BLaER1 treated with 17β-estradiol and CSF1 and Interleukin-3, amounts not matched to agents 10 nM and 100 nM (cell line): ENCODE results near the gene KATNA1.

Source experiments
- H3K27ac ChIP-seq, 11 experiments: shearing (Covaris generic); formaldehyde crosslinking; 2 replicates each; pipeline ENCODE4 v1.8.1; 2022
- H3K27me3 ChIP-seq, 11 experiments: shearing (Covaris generic); formaldehyde crosslinking; 2 replicates each; pipeline ENCODE4 v1.8.1; 2022
- H3K36me3 ChIP-seq, 11 experiments: shearing (Covaris generic); formaldehyde crosslinking; 2 replicates each; pipeline ENCODE4 v1.8.1; 2022
- H3K4me1 ChIP-seq, 10 experiments: shearing (Covaris generic); formaldehyde crosslinking; 2 replicates each; pipeline ENCODE4 v1.8.1; 2022
- H3K4me2 ChIP-seq, 11 experiments: shearing (Covaris generic); formaldehyde crosslinking; 2 replicates each; pipeline ENCODE4 v1.8.1; 2022
- H3K4me3 ChIP-seq, 10 experiments: shearing (Covaris generic); formaldehyde crosslinking; 2 replicates each; pipeline ENCODE4 v1.8.1; 2022
- H3K9ac ChIP-seq, 11 experiments: shearing (Covaris generic); formaldehyde crosslinking; 2 replicates each; pipeline ENCODE4 v1.8.1; 2022
- H3K9me3 ChIP-seq, 11 experiments: shearing (Covaris generic); formaldehyde crosslinking; replicated peaks in 1 of 11; 2 replicates each; pipeline ENCODE4 v1.8.1; 2022
- H4K20me1 ChIP-seq, 11 experiments: shearing (Covaris generic); formaldehyde crosslinking; 2 replicates each; pipeline ENCODE4 v1.8.1; 2022
- Cebpa-rat ChIP-seq, 11 experiments: shearing (Covaris generic); IDR thresholded peaks; 2 replicates each; pipeline ENCODE4 v1.8.1; 2022

KATNA1 gene

DNA sequence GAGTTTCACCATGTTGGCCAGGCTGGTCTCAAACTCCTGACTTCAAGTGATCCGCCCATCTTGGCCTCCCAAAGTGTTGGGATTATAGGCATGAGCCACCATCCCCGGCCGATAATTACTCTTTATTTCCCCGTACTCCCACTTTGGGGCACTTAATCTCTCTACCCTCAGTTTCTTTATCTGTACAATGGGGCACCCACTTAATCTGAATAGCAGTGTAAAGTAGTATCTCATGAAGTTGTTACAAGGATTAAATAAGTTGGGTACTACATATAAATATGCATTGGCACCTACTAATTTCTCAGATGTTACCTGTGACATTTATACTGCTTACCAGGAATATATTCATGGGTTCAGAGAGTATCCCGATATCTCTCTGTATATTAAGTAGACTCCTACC, 67.2 kb downstream of the KATNA1 start:
- H3K9ac ChIP-seq = no peak overlapping the region
- H4K20me1 ChIP-seq = 0 out of 22 replicates have a peak, but pooled peaks cover 0 to 7% (median 0%) of the 10 kb centered on the region in 11 experiments
- H3K36me3 ChIP-seq = peaks cover 57 to 94% (median 78%) of the 10 kb centered on the region in 11 experiments
- H3K4me1 ChIP-seq = no peaks in the 10 kb centered on the region
- no peaks in the 10 kb centered on the region for H3K9me3 ChIP-seq
- no peaks in the 10 kb centered on the region for H3K27me3 ChIP-seq
- TF ChIP-seq Cebpa-rat (IDR thresholded peaks at IDR 0.05) = no peak
- H3K27ac ChIP-seq = no peak overlapping the region
- H3K4me3 ChIP-seq = no peak overlapping the region
- H3K4me2 ChIP-seq = no peak overlapping the region

DNA sequence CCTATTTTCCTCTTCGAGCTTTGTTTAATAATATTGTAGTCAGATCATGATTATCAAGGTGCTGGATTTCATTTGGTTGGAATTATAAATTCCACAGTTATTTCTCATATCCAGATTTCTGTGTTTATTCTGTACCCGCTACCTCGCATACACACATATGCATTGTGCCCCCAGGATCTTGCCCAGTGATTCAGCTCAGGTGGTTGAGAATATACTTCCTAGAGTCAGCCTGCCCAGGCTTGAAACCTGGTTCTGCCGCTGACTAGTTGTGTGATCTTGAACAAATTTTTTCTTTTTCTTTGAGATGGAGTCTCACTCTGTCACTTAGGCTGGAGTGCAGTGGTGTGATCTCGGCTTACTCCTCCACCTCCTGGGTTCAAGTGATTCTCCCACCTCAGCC, 67.6 kb downstream of the KATNA1 start:
- no peaks in the 10 kb centered on the region for H3K27me3 ChIP-seq
- no peak overlapping the region for H3K27ac ChIP-seq
- no peaks in the 10 kb centered on the region for H3K9me3 ChIP-seq
- no peaks in the 10 kb centered on the region for H3K4me1 ChIP-seq
- no peak overlapping the region for H3K4me3 ChIP-seq
- H3K36me3 ChIP-seq = peaks cover 57 to 94% (median 78%) of the 10 kb centered on the region in 11 experiments
- 0 out of 22 replicates have a peak, but pooled peaks cover 0 to 7% (median 0%) of the 10 kb centered on the region in 11 experiments for H4K20me1 ChIP-seq
- no peak for TF ChIP-seq Cebpa-rat (IDR thresholded peaks at IDR 0.05)
- H3K4me2 ChIP-seq = no peak overlapping the region
- no peak overlapping the region for H3K9ac ChIP-seq

DNA sequence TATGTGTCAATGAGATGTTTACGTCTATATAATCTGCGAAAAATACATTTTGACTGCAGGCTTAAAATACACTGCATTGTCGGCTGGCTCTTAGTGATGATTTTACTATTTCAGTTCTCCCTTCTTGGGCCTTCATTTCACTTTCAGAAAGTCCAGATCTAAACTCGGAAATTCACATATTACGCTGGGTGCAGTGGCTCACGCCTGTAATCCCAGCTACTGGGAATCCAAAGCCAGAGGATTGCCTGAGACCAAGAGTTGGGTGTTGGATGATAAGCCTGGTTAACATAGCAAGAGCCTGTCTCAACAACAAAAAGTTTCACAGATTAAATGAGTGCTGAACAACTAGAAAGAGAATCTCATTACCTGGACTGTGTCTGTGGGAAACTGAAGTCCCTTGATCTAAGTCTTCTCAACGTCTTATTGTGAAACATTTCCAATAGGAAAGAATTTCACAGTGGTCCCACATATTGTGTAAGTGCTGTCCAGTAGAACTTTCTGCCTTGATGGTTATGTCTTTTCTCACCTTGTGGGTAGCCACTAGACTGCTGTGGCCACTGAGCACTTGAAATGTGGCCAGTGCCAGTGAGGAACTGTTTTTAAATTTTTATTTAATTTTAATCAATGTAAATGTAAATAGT, 80.4 kb downstream of the KATNA1 start:
- Histone ChIP-seq H3K27ac (no peak overlapping the region), H3K9me3 (no peaks in the 10 kb centered on the region), H4K20me1 (peaks cover 5 to 54% (median 23%) of the 10 kb centered on the region in 11 experiments; a peak in 18 of 22 replicates), H3K27me3 (no peaks in the 10 kb centered on the region), H3K4me1 (peaks cover 8 to 24% (median 20%) of the 10 kb centered on the region in 10 experiments), H3K36me3 (peaks cover 3 to 8% (median 6%) of the 10 kb centered on the region in 11 experiments; a peak in 15 of 22 replicates), H3K4me3 (no peak overlapping the region), H3K4me2 (peak overlapping the region; percentile 78 to 98 (median 91); a peak in 16 of 22 replicates), H3K9ac (no peak overlapping the region)
- TF ChIP-seq Cebpa-rat (IDR thresholded peaks at IDR 0.05) = no peak

DNA sequence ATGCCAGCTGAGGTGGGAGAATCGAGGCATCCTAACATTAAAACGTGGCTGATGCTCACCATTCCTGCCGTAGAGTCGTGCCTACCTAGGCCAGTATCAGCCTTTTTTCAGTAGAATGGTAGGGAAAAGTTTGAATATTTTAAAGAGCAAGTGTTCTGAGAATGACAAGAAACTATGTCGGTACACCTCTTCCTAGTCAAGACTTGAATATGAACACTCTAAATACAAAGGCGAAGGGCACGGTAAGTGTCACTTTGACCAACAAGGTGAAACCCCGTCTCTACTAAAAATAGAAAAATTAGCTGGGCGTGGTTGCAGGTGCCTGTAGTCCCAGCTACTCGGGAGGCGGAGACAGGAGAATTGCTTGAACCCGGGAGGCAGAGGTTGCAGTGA, 81.3 kb downstream of the KATNA1 start:
- H3K36me3 ChIP-seq = no peaks in the 10 kb centered on the region
- H3K9me3 ChIP-seq = no peaks in the 10 kb centered on the region
- H3K27ac ChIP-seq = peak overlapping the region in 9 of 11 experiments; percentile 77 to 92 (median 88); a peak in 17 of 22 replicates
- H3K4me3 ChIP-seq = peak overlapping the region; percentile 75 to 99 (median 96)
- peak overlapping the region; percentile 78 to 98 (median 91) for H3K4me2 ChIP-seq
- no peaks in the 10 kb centered on the region for H3K27me3 ChIP-seq
- H3K9ac ChIP-seq = peak overlapping the region; percentile 87 to 95 (median 91)
- no peak for TF ChIP-seq Cebpa-rat (IDR thresholded peaks at IDR 0.05)
- peaks cover 5 to 48% (median 23%) of the 10 kb centered on the region in 11 experiments; a peak in 18 of 22 replicates for H4K20me1 ChIP-seq
- H3K4me1 ChIP-seq = peaks cover 8 to 24% (median 20%) of the 10 kb centered on the region in 10 experiments

DNA sequence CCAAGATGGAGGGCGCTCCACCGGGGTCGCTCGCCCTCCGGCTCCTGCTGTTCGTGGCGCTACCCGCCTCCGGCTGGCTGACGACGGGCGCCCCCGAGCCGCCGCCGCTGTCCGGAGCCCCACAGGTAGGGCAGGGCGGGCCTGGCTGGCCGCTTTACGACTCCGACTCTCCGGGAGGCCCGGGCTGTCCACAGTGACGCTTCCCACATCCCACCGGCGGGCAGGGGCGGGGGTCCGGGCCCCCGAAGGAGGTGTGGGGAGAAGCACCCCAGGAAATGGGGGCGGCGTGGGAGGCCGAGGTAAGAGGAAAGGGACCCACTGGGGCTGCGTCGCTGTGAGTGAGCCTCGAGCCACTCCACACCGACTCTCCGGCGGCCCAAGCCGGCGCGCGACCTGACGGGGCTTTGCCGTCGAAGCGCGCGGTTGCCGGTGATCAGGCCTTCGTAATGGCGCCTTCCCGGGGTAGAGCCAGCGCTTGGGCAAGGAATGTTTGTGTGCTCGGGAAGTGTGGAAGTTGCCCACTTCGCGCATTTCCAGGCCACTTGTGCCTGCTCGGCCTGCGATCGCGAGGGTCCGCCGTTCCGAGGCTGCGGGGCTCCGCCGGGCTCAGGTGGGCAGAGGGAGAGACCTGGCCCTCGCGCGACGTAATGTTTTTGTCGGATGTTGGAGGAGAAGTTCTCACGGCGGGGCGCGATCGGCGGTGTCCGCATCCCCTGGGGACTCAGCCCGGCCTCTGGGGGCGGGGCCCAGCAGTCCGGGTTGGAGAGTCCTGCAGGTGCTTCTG, 81.9 kb downstream of the KATNA1 start:
- H3K9ac ChIP-seq = peak overlapping the region; percentile 87 to 95 (median 91)
- H3K27me3 ChIP-seq = no peaks in the 10 kb centered on the region
- no peaks in the 10 kb centered on the region for H3K36me3 ChIP-seq
- H3K27ac ChIP-seq = peak overlapping the region; percentile 77 to 92 (median 87)
- H3K4me2 ChIP-seq = peak overlapping the region; percentile 78 to 98 (median 91)
- H3K9me3 ChIP-seq = no peaks in the 10 kb centered on the region
- no peak for TF ChIP-seq Cebpa-rat (IDR thresholded peaks at IDR 0.05)
- H4K20me1 ChIP-seq = peaks cover 5 to 43% (median 23%) of the 10 kb centered on the region in 11 experiments; a peak in 18 of 22 replicates
- peak overlapping the region; percentile 75 to 99 (median 96) for H3K4me3 ChIP-seq
- H3K4me1 ChIP-seq = peaks cover 8 to 24% (median 20%) of the 10 kb centered on the region in 10 experiments

DNA sequence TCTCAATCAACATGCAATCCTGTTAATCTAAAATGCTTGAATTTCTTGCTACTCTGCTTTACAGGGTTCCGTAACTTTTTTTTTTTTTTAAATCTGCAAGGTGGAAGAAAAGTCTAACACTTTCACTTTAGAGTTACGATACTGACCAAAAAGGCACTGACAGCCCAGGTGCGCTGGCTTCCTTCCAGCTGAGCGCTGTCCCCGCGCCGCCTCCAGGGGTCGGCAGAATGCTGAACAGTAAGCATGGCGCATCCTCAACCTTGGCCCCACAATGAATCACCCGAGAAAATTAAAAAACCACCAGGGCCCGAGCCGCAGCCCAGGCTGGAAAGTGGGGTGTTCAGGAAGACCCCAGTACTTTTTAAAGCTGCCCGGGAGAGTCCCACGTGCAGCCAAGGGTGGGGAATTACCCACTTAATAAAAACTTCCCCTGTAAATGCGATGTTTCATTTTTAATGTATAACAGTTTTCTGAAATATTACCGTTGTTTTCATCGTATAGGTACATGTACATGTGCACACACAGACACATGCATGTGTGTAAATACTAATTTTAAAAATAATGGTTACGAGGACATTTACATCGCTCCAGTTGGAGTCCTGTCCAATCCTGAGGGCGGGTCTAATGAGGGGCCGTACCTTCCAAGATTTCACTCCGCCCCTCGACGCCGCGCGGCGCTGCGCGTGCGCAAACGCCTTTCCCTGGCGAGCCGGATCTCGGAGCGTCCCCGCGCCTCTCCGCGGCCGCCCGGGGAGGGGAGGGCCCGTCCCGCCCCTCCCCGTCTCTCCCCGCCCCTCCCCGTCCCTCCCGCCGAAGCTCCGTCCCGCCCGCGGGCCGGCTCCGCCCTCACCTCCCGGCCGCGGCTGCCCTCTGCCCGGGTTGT, 82.7 kb downstream of the KATNA1 start, which contains the start of gene GINM1:
GINM1 (plus strand) TSS at position 849 of the 883 bp plus-strand sequence. CDS start 40 bp downstream, outside the sequence.
- peak within 1 kb of the TSS; percentile 77 to 92 (median 87) for H3K27ac ChIP-seq

DNA sequence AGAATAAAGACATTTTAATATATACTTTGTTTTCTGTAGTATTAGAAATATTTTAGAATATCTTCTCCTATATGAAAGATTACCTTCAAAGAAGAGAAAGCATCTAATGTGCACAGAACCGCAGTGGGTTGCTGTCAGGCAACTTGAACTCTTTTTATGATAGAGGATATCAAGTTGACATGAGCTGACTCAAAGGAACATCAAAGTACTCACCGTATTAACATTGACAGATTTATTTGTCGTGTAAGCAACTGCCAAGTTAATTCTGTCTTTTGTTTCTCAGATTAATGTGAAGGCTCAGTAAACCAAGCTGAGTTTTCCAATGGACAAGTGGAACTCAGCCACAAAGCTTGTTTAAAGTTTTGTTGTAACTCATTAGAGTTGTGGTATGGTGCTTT, 84.6 kb downstream of the KATNA1 start:
- no peaks in the 10 kb centered on the region for H3K36me3 ChIP-seq
- H3K9ac ChIP-seq = no peak overlapping the region
- no peak for TF ChIP-seq Cebpa-rat (IDR thresholded peaks at IDR 0.05)
- peaks cover 8 to 24% (median 20%) of the 10 kb centered on the region in 10 experiments for H3K4me1 ChIP-seq
- H3K27me3 ChIP-seq = no peaks in the 10 kb centered on the region
- H3K4me2 ChIP-seq = no peak overlapping the region
- H3K9me3 ChIP-seq = no peaks in the 10 kb centered on the region
- H4K20me1 ChIP-seq = peaks cover 5 to 23% (median 16%) of the 10 kb centered on the region in 11 experiments; a peak in 17 of 22 replicates
- no peak overlapping the region for H3K27ac ChIP-seq
- no peak overlapping the region for H3K4me3 ChIP-seq

More for the DNA sequence above, 82.7 kb downstream of the KATNA1 start, which contains the start of gene GINM1:
- peaks cover 5 to 36% (median 21%) of the 10 kb centered on the region in 11 experiments; a peak in 18 of 22 replicates for H4K20me1 ChIP-seq
- peak within 1 kb of the TSS; percentile 75 to 99 (median 96) for H3K4me3 ChIP-seq
- no peaks in the 10 kb centered on the region for H3K9me3 ChIP-seq
- H3K4me1 ChIP-seq = peaks cover 8 to 24% (median 20%) of the 10 kb centered on the region in 10 experiments
- H3K36me3 ChIP-seq = no peaks in the 10 kb centered on the region
- no peaks in the 10 kb centered on the region for H3K27me3 ChIP-seq
- H3K9ac ChIP-seq = peak within 1 kb of the TSS; percentile 87 to 95 (median 91)
- peak within 1 kb of the TSS; percentile 78 to 98 (median 91) for H3K4me2 ChIP-seq
- TF ChIP-seq Cebpa-rat (IDR thresholded peaks at IDR 0.05) = no peak

DNA sequence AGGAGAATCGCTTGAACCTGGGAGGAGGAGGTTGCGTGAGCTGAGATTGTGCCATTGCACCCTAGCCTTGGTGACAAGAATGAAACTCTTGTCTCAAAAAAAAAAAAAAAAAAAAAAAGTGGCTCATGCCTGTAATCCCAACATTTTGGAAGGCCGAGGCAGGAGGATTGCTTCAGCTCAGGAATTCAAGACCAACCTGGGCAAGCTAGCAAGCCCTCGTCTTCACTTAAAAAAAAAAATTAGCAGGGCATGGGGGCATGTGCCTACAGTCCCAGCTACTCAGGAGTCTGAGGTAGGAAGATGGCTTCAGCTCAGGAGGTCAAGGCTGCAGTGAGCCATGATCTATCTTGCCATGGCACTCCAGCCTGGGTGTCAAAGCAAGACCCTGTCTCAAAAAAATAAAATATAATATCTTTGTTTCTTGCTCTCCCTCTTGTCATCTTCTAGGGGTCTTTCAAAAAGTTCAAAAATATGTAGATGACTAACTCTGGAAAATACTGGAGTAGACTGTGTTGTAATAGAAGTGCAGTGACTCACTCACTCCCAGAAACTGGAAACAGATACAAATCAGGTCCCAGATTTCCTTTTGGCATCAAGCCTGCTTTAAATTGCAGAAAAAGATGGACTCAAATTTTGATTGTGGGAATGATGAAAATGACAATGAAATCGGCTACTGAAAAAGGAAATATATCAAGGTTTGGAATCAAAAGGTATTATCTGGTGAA, 85.1 kb downstream of the KATNA1 start:
- Histone ChIP-seq H3K27ac (no peak overlapping the region), H3K36me3 (no peaks in the 10 kb centered on the region), H3K27me3 (no peaks in the 10 kb centered on the region), H4K20me1 (peaks cover 5 to 17% (median 15%) of the 10 kb centered on the region in 11 experiments; a peak in 16 of 22 replicates), H3K9ac (no peak overlapping the region), H3K9me3 (no peaks in the 10 kb centered on the region), H3K4me1 (peaks cover 8 to 24% (median 20%) of the 10 kb centered on the region in 10 experiments), H3K4me2 (no peak overlapping the region), H3K4me3 (no peak overlapping the region)
- TF ChIP-seq Cebpa-rat (IDR thresholded peaks at IDR 0.05) = no peak
